ENCODE measurements around the gene PTGER1.

DNA sequence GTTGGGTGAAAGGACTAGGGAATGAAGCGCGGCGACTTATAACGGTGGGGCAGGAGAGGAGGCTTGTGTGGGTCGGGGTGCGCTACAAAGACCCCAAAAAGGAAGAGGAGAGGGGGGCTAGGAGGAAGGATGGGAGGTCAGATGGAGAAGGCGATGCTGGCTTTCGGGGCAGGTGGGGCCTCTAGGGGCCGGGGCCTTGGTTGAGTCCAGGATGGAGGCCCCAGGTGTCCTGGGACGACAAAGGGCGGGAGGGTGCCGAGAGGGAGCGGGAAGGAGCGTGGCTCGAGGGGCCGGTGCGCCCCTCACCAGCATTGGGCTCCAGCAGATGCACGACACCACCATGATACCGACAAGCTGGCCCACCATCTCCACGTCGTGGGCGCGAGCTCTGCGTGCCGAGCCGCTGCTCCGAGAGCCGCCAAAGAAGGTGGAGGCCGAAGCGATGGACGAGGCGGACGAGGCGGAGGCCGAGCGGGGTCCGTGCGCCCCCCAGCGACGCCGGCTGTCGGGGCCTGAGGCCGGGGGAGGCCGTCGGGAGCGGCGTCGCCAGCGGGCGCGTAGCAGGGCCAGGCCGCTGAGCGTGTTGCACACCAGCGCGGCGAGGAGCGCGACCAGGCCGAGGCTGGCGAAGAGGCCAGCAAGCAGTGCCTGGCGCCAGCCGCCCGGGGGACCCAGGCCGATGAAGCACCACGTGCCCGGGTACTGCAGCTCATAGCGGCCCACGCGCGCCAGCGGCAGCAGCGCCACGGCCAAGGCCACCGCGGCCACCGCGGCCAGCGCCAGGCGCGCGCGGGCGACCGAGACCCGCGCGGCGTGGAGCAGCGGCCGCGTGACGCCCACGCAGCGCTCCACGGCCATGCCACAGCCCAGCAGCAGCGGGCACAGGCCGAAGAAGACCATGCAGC is 1.8 kb downstream of the PTGER1 start:
- TF ChIP-seq, protein P1, sequence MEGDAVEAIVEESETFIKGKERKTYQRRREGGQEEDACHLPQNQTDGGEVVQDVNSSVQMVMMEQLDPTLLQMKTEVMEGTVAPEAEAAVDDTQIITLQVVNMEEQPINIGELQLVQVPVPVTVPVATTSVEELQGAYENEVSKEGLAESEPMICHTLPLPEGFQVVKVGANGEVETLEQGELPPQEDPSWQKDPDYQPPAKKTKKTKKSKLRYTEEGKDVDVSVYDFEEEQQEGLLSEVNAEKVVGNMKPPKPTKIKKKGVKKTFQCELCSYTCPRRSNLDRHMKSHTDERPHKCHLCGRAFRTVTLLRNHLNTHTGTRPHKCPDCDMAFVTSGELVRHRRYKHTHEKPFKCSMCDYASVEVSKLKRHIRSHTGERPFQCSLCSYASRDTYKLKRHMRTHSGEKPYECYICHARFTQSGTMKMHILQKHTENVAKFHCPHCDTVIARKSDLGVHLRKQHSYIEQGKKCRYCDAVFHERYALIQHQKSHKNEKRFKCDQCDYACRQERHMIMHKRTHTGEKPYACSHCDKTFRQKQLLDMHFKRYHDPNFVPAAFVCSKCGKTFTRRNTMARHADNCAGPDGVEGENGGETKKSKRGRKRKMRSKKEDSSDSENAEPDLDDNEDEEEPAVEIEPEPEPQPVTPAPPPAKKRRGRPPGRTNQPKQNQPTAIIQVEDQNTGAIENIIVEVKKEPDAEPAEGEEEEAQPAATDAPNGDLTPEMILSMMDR (IDR thresholded peaks at IDR 0.05; ENCODE audit: low read length): no peak
- no peak for TF ChIP-seq EZH2 (IDR thresholded peaks at IDR 0.05; ENCODE audit: borderline replicate concordance, low read length)
